Measurements from ENCODE around the gene XPR1.

Gene XPR1

GRCh38 chr1:180896161-180896560 lies 264.3 kb downstream of the XPR1 start:
- no peak for FAIRE-seq

GRCh38 chr1:180898441-180899219 lies 266.8 kb downstream of the XPR1 start:
- FAIRE-seq = no peak

GRCh38 chr1:180899262-180899661 lies 267.4 kb downstream of the XPR1 start:
- no peak for FAIRE-seq

GRCh38 chr1:180901076-180901990 lies 269.5 kb downstream of the XPR1 start:
- no peak for FAIRE-seq

GRCh38 chr1:180902541-180902940 lies 270.7 kb downstream of the XPR1 start:
- FAIRE-seq = no peak

GRCh38 chr1:180905927-180906326 lies 274.1 kb downstream of the XPR1 start:
- FAIRE-seq = no peak

GRCh38 chr1:180906511-180906910 lies 274.7 kb downstream of the XPR1 start:
- no peak for FAIRE-seq

- no peak for FAIRE-seq
Measured at GRCh38 chr1:180907313-180908055, 275.7 kb downstream of the XPR1 start.

GRCh38 chr1:180908074-180908765 lies 276.4 kb downstream of the XPR1 start:
- FAIRE-seq = no peak

GRCh38 chr1:180909005-180909414 lies 277.2 kb downstream of the XPR1 start:
- no peak for FAIRE-seq

GRCh38 chr1:180909462-180909976 lies 277.7 kb downstream of the XPR1 start:
- FAIRE-seq = no peak

- FAIRE-seq = no peak
Measured at GRCh38 chr1:180911640-180912191, 279.9 kb downstream of the XPR1 start.

GRCh38 chr1:180912211-180912800 lies 280.5 kb downstream of the XPR1 start:
- FAIRE-seq = no peak

- no peak for FAIRE-seq
Measured at GRCh38 chr1:180912801-180913565, 281.2 kb downstream of the XPR1 start, which contains the start of gene KIAA1614. KIAA1614 (plus strand) TSS chr1:180912897; CDS start chr1:180913244, 347 bp downstream.

- no peak for FAIRE-seq
Measured at GRCh38 chr1:180915426-180915965, 283.7 kb downstream of the XPR1 start.

- no peak for FAIRE-seq
Measured at GRCh38 chr1:180916012-180916770, 284.4 kb downstream of the XPR1 start.

- no peak for FAIRE-seq
Measured at GRCh38 chr1:180916771-180917170, 284.9 kb downstream of the XPR1 start.

- peak; percentile 83 for FAIRE-seq
Measured at GRCh38 chr1:180917306-180918065, 285.7 kb downstream of the XPR1 start.

- no peak for FAIRE-seq
Measured at GRCh38 chr1:180918519-180918918, 286.7 kb downstream of the XPR1 start.

All from TTC549 (cell line).